Neural cell (in vitro differentiated cells): ENCODE results near the gene PTK7. TPM values are rescaled to one million over a fixed set of nuclear protein-coding genes. Genes with fewer than 3 reads are reported as not detected.

Experiments used
- H2AFZ ChIP-seq: fragments of 200-600, 300-800 bp; sonication (generic), shearing (Covaris generic); 2 replicates; pipeline ENCODE4 v1.6.0; 2014; ENCODE audit warnings: low read depth, mild to moderate bottlenecking, antibody characterized with exemption, low read length, moderate library complexity
- H3F3A ChIP-seq: fragments of 200-600 bp; shearing (Covaris generic); 2 replicates; pipeline ENCODE4 v1.6.1; 2016; ENCODE audit warnings: mild to moderate bottlenecking, moderate library complexity, mixed read lengths, antibody characterized with exemption, low read length; ENCODE audit not compliant: insufficient read depth, poor library complexity, severe bottlenecking
- H3K27ac ChIP-seq: fragments of 200-600, 300-800 bp; sonication (generic), shearing (Covaris generic); 2 replicates; pipeline ENCODE4 v1.5.1; 2014; ENCODE audit warnings: mild to moderate bottlenecking, low read length, moderate library complexity
- H3K27me3 ChIP-seq: fragments of 300-800, 200-600 bp; sonication (generic), shearing (Covaris generic); 2 replicates; pipeline ENCODE4 v1.6.0; 2014; ENCODE audit warnings: mild to moderate bottlenecking, low read depth, low read length, moderate library complexity; ENCODE audit not compliant: insufficient read depth
- H3K36me3 ChIP-seq: fragments of 300-800, 200-600 bp; sonication (generic), shearing (Covaris generic); 2 replicates; pipeline ENCODE4 v1.5.1; 2014; ENCODE audit warnings: mild to moderate bottlenecking, antibody characterized with exemption, low read length, moderate library complexity; ENCODE audit not compliant: insufficient read depth
- H3K4me2 ChIP-seq: fragments of 300-800, 200-600 bp; sonication (generic), shearing (Covaris generic); 2 replicates; pipeline ENCODE4 v1.6.0; 2014; ENCODE audit warnings: mild to moderate bottlenecking, low read length
- H3K4me3 ChIP-seq: fragments of 300-800, 200-600 bp; sonication (generic), shearing (Covaris generic); 2 replicates; pipeline ENCODE4 v1.5.1; 2014; ENCODE audit warnings: mild to moderate bottlenecking, low read length, moderate library complexity
- H3K79me2 ChIP-seq: fragments of 200-600 bp; shearing (Covaris generic); replicated peaks from 2 replicates; pipeline ENCODE4 v1.6.0; 2014; ENCODE audit warnings: mild to moderate bottlenecking, low read length, moderate library complexity; ENCODE audit not compliant: insufficient read depth
- H3K9ac ChIP-seq: fragments of 300-800, 200-600 bp; sonication (generic), shearing (Covaris generic); 2 replicates; pipeline ENCODE4 v1.6.1; 2016; ENCODE audit warnings: mild to moderate bottlenecking, low read length, mixed read lengths
- H3K9me2 ChIP-seq: fragments of 200-600 bp; shearing (Covaris generic); 2 replicates; pipeline ENCODE4 v1.6.1; 2016; ENCODE audit warnings: mild to moderate bottlenecking, low read length, mixed read lengths; ENCODE audit not compliant: insufficient read depth
- H3K9me3 ChIP-seq: fragments of 200-600, 300-800 bp; sonication (generic), shearing (Covaris generic); 2 replicates; pipeline ENCODE4 v1.6.1; 2016; ENCODE audit warnings: mild to moderate bottlenecking, mixed run types, low read length, moderate library complexity, mixed read lengths
- H4K20me1 ChIP-seq: fragments of 200-600 bp; shearing (Covaris generic); 2 replicates; pipeline ENCODE4 v1.6.1; 2016; ENCODE audit warnings: mild to moderate bottlenecking, mixed run types; ENCODE audit not compliant: insufficient read depth
- CTCF ChIP-seq: fragments of 450-650 bp; IDR thresholded peaks from 2 replicates; pipeline ENCODE4 v1.5.1; 2014; ENCODE audit warnings: antibody characterized with exemption, mild to moderate bottlenecking, moderate library complexity; ENCODE audit not compliant: poor library complexity, severe bottlenecking
- EP300 ChIP-seq: fragments of 450-650 bp; conservative IDR thresholded peaks from 2 replicates; pipeline ENCODE4 v1.6.1; 2014; ENCODE audit warnings: antibody characterized with exemption, mild to moderate bottlenecking, moderate library complexity; ENCODE audit not compliant: poor library complexity, severe bottlenecking
- EZH2 ChIP-seq: fragments of 200-600, 300-800 bp; shearing (Covaris generic), sonication (generic); IDR thresholded peaks from 2 replicates; pipeline ENCODE4 v1.6.1; 2014; ENCODE audit warnings: antibody characterized with exemption, low read length, borderline replicate concordance, mild to moderate bottlenecking; ENCODE audit not compliant: insufficient read depth, poor library complexity, severe bottlenecking
- MXI1 ChIP-seq: fragments of 450-650 bp; conservative IDR thresholded peaks from 2 replicates; pipeline ENCODE4 v1.6.1; 2014; ENCODE audit warnings: antibody characterized with exemption, mild to moderate bottlenecking; ENCODE audit not compliant: poor library complexity, severe bottlenecking
- POLR2AphosphoS5 ChIP-seq: IDR thresholded peaks from 2 replicates; pipeline ENCODE4 v1.6.1; 2012
- RAD21 ChIP-seq: fragments of 450-650 bp; conservative IDR thresholded peaks from 2 replicates; pipeline ENCODE4 v1.6.1; 2014; ENCODE audit warnings: antibody characterized with exemption, mild to moderate bottlenecking, moderate library complexity
- REST ChIP-seq: IDR thresholded peaks from 2 replicates; pipeline ENCODE4 v1.6.1; 2012; ENCODE audit warnings: borderline replicate concordance
- SMC3 ChIP-seq: fragments of 450-650 bp; conservative IDR thresholded peaks from 2 replicates; pipeline ENCODE4 v1.6.1; 2014; ENCODE audit warnings: antibody characterized with exemption, mild to moderate bottlenecking, moderate library complexity; ENCODE audit not compliant: poor library complexity
- TAF1 ChIP-seq: IDR thresholded peaks from 2 replicates; pipeline ENCODE4 v1.6.1; 2012; ENCODE audit warnings: low read depth
- polyA plus RNA-seq: library from polyadenylated mRNA; depleted of rRNA; stranded (reverse); fragments of >200 nt; gene quantifications from 2 replicates; pipeline ENCODE4 v1.2.3, GENCODE V29; 2014

The PTK7 gene
- polyA plus RNA-seq, 1 donor from 2014 or later: 32.5 TPM

GRCh38 chr6:43178951-43179830 lies 103.1 kb downstream of the PTK7 start:
- Histone ChIP-seq H3K9me2 (no peaks in the 10 kb centered on the region), H3K9ac (no peak overlapping the region), H3K79me2 (peaks cover 11% of the 10 kb centered on the region), H4K20me1 (no peaks in the 10 kb centered on the region), H3K4me2 (no peak overlapping the region), H3K27me3 (no peaks in the 10 kb centered on the region), H2AFZ (no peak overlapping the region), H3F3A (no peaks in the 10 kb centered on the region), H3K27ac (no peak overlapping the region), H3K9me3 (no peaks in the 10 kb centered on the region), H3K4me3 (no peak overlapping the region), H3K36me3 (no peaks in the 10 kb centered on the region)
- TF ChIP-seq SMC3: no peak
- TF ChIP-seq CTCF: no peak
- no peak for TF ChIP-seq EZH2
- TF ChIP-seq RAD21: no peak
- TF ChIP-seq TAF1: no peak
- no peak for TF ChIP-seq POLR2AphosphoS5
- no peak for TF ChIP-seq EP300
- no peak for TF ChIP-seq REST
- no peak for TF ChIP-seq MXI1

- no peak overlapping the region for H3K4me3 ChIP-seq
- no peaks in the 10 kb centered on the region for H3K9me3 ChIP-seq
- H2AFZ ChIP-seq: no peak overlapping the region
- no peaks in the 10 kb centered on the region for H3K36me3 ChIP-seq
- H3K79me2 ChIP-seq: peaks cover 9% of the 10 kb centered on the region
- no peaks in the 10 kb centered on the region for H3K9me2 ChIP-seq
- H3K4me2 ChIP-seq: no peak overlapping the region
- TF ChIP-seq TAF1: no peak
- TF ChIP-seq REST: no peak
- TF ChIP-seq RAD21: no peak
- no peak for TF ChIP-seq POLR2AphosphoS5
- no peak for TF ChIP-seq EP300
- no peak for TF ChIP-seq SMC3
- TF ChIP-seq CTCF: no peak
- TF ChIP-seq EZH2: no peak
- H3F3A ChIP-seq: no peaks in the 10 kb centered on the region
- no peaks in the 10 kb centered on the region for H4K20me1 ChIP-seq
- H3K27ac ChIP-seq: no peak overlapping the region
- no peaks in the 10 kb centered on the region for H3K27me3 ChIP-seq
- H3K9ac ChIP-seq: no peak overlapping the region
Measured at GRCh38 chr6:43180058-43180457, 103.9 kb downstream of the PTK7 start.
